Uterus (tissue), 2 donors: ENCODE data around the gene XRCC4.

Experiments used
- POLR2A ChIP-seq, 2 donors: fragments of 450-650 bp; IDR thresholded peaks; one replicate each; pipeline ENCODE4 v1.6.1; 2016; ENCODE audit warnings: antibody characterized with exemption in 2 of 2, mild to moderate bottlenecking in 1 of 2, moderate library complexity in 1 of 2
- TF ChIP-seq, protein P1 (sequence below), 4 experiments: fragments of 200-600 bp in 2 of 4; fragments of 450-650 bp in 2 of 4; sonication (generic) in 2 of 4; IDR thresholded peaks; one replicate each; pipeline ENCODE4 v1.5.1; 2016 to 2019; ENCODE audit warnings: antibody characterized with exemption in 4 of 4, mild to moderate bottlenecking in 2 of 4, moderate library complexity in 1 of 4

DNA sequence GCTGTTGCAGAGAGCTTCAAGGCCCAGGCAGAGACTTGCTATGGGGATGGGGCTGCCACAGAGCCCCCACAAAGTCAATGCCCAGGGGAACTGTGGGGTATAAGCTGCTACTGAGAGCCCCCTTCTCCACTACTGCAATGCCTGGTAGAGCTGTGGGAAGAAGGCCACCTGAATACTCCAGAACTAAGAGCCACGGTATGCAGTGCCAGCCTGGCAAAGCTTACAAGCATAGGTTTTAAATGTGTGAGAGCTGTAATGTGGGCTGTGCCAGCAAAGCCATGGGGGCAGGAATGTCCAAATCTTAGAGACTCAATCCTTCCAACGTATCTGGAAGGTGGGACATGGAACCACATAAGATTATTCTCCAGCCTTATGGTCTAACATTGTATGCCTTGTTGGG is 49.2 kb downstream of the XRCC4 start:
- TF ChIP-seq POLR2A (IDR thresholded peaks at IDR 0.05) = no peak
- TF ChIP-seq, protein P1, sequence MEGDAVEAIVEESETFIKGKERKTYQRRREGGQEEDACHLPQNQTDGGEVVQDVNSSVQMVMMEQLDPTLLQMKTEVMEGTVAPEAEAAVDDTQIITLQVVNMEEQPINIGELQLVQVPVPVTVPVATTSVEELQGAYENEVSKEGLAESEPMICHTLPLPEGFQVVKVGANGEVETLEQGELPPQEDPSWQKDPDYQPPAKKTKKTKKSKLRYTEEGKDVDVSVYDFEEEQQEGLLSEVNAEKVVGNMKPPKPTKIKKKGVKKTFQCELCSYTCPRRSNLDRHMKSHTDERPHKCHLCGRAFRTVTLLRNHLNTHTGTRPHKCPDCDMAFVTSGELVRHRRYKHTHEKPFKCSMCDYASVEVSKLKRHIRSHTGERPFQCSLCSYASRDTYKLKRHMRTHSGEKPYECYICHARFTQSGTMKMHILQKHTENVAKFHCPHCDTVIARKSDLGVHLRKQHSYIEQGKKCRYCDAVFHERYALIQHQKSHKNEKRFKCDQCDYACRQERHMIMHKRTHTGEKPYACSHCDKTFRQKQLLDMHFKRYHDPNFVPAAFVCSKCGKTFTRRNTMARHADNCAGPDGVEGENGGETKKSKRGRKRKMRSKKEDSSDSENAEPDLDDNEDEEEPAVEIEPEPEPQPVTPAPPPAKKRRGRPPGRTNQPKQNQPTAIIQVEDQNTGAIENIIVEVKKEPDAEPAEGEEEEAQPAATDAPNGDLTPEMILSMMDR (IDR thresholded peaks at IDR 0.05) = no peak
